ENCODE measurements around the gene HRNR.

Gene HRNR

GRCh38 chr1:152167835-152168534, 56.0 kb downstream of the HRNR start:
- H3K4me1 ChIP-seq (ENCODE audit: insufficient read depth, poor library complexity, severe bottlenecking), result peaks cover 38% of the 10 kb centered on the region
- H3K4me3 ChIP-seq (ENCODE audit: severe bottlenecking), result no peak overlapping the region
- H3K36me3 ChIP-seq (ENCODE audit: low read depth), result no peaks in the 10 kb centered on the region
- peak overlapping the region; percentile 53 for H3K27ac ChIP-seq (ENCODE audit: poor library complexity, severe bottlenecking)
- peak; percentile 85 for ATAC-seq (ENCODE audit: low read depth)
- H3K27me3 ChIP-seq (ENCODE audit: insufficient read depth, poor library complexity, severe bottlenecking), result no peaks in the 10 kb centered on the region
- DNase-seq (ENCODE audit: low spot score), result peak; percentile 93
- TF ChIP-seq CTCF (IDR thresholded peaks at IDR 0.05; ENCODE audit: poor library complexity, severe bottlenecking), result no peak
- no peaks in the 10 kb centered on the region for H3K9me3 ChIP-seq (ENCODE audit: severe bottlenecking)

DNA sequence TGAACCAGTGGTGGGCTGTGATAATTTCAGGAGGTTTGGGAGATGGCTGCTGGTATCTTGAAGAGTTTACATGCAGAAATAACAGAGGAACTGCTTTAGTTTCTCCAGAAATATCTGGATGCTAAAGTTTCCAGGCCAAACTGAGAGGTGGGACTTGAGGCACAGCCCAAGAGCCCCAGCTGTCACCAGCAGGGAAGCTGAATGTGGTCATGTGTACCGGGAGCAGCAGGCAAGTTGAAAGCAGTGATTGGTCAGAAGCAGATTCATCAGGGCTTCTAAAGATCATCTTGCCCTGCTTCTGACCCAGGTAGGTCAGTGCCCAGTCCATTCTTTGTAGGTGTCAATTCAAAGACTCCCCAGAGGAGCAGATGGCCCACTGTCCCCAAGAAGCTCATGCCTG, 57.0 kb downstream of the HRNR start:
- peak overlapping the region; percentile 53 for H3K27ac ChIP-seq (ENCODE audit: poor library complexity, severe bottlenecking)
- peaks cover 45% of the 10 kb centered on the region for H3K4me1 ChIP-seq (ENCODE audit: insufficient read depth, poor library complexity, severe bottlenecking)
- ATAC-seq (ENCODE audit: low read depth) (no peak), DNase-seq (ENCODE audit: low spot score) (no peak)
- H3K4me3 ChIP-seq (ENCODE audit: severe bottlenecking), result no peak overlapping the region
- no peaks in the 10 kb centered on the region for H3K27me3 ChIP-seq (ENCODE audit: insufficient read depth, poor library complexity, severe bottlenecking)
- H3K36me3 ChIP-seq (ENCODE audit: low read depth), result no peaks in the 10 kb centered on the region
- no peaks in the 10 kb centered on the region for H3K9me3 ChIP-seq (ENCODE audit: severe bottlenecking)
- no peak for TF ChIP-seq CTCF (IDR thresholded peaks at IDR 0.05; ENCODE audit: poor library complexity, severe bottlenecking)

DNA sequence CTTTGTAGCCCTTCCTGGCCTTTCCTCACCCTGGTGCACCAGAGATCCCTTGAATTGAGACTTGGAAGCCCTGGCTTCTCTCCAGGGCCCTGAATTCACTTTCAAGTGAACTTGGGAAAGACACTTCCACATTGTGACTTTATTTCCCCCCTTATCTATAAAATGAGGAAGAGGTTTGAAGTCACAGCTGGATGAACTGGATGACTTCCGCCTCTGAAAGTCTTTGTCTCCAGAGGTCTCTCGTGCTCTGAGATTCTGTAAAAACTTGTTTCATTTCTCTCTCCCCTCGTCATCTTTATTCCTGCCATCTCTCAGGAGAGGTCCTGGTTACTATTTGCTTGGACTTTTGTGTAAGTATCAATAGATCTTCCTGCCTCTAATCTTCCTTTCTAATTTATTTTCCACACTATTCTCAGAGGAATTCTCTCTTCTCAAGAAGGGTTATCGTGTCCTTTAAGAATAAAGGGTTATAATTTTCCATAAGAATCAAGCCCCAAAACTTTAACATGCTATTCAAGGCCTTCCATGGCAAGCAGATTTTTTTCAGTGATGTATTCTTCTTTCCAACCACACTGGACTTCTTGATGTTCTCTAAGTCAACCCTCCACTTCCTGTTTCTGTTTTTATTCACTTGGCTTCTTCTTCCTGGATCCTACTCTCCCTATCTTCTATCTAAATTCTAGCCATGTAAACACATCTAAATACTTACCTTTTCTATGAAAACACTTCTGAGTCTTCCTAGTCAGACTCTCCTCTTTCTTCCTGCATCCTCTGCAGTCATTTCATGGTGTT, 58.5 kb downstream of the HRNR start:
- no peak overlapping the region for H3K4me3 ChIP-seq (ENCODE audit: severe bottlenecking)
- TF ChIP-seq CTCF (IDR thresholded peaks at IDR 0.05; ENCODE audit: poor library complexity, severe bottlenecking), result no peak
- no peak for DNase-seq (ENCODE audit: low spot score)
- H3K9me3 ChIP-seq (ENCODE audit: severe bottlenecking), result no peaks in the 10 kb centered on the region
- ATAC-seq (ENCODE audit: low read depth), result no peak
- no peaks in the 10 kb centered on the region for H3K36me3 ChIP-seq (ENCODE audit: low read depth)
- H3K27me3 ChIP-seq (ENCODE audit: insufficient read depth, poor library complexity, severe bottlenecking), result no peaks in the 10 kb centered on the region
- peaks cover 45% of the 10 kb centered on the region for H3K4me1 ChIP-seq (ENCODE audit: insufficient read depth, poor library complexity, severe bottlenecking)
- H3K27ac ChIP-seq (ENCODE audit: poor library complexity, severe bottlenecking), result peak overlapping the region; percentile 28

DNA sequence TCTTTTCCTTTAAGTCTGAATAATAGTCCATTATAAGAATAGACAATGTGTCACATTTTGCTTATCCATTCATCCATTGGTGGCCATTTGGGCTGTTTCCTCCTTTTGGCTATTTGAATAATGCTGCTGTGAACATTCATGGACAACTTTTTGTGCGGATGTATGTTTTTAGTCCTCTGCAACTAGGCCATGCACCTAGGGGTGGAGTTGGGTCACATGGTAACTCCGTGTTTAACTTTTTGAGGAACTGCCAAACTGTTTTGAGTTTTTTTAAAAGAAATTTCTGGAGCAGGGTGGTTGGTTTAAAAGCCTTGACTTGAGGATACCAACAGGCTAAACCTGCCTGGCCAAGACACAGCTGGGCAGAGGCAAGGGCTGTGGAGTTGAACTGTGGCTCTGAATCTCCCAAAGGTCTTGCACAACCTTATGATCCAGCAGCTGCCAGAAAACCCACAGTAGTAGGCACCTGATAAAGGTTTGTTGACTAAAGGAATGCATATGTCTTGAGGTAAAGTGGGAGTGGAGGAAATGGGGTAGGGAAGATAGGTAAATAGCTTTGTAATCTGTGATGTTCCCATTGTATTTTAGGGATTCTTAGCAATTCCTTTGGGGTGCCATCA, 59.4 kb downstream of the HRNR start:
- TF ChIP-seq CTCF (IDR thresholded peaks at IDR 0.05; ENCODE audit: poor library complexity, severe bottlenecking), result no peak
- H3K4me1 ChIP-seq (ENCODE audit: insufficient read depth, poor library complexity, severe bottlenecking), result peaks cover 45% of the 10 kb centered on the region
- no peaks in the 10 kb centered on the region for H3K36me3 ChIP-seq (ENCODE audit: low read depth)
- H3K27me3 ChIP-seq (ENCODE audit: insufficient read depth, poor library complexity, severe bottlenecking), result no peaks in the 10 kb centered on the region
- DNase-seq (ENCODE audit: low spot score) (no peak), ATAC-seq (ENCODE audit: low read depth) (peak; percentile 37; the same call in 2 of the 3 replicates)
- peak overlapping the region; percentile 28 for H3K27ac ChIP-seq (ENCODE audit: poor library complexity, severe bottlenecking)
- no peaks in the 10 kb centered on the region for H3K9me3 ChIP-seq (ENCODE audit: severe bottlenecking)
- no peak overlapping the region for H3K4me3 ChIP-seq (ENCODE audit: severe bottlenecking)
